ENCODE data around the gene ZNF343. TPM values are rescaled to one million over a fixed set of nuclear protein-coding genes. Genes with fewer than 3 reads are reported as not detected.
"Not testable (repeated sequence)": the region's sequence is repeated elsewhere in the genome, so short reads cannot be mapped to it uniquely, and the experiment has no call there.

ZNF343 gene
- total and polyA plus RNA-seq, 2 donors = 9.3 to 15.4 TPM

DNA sequence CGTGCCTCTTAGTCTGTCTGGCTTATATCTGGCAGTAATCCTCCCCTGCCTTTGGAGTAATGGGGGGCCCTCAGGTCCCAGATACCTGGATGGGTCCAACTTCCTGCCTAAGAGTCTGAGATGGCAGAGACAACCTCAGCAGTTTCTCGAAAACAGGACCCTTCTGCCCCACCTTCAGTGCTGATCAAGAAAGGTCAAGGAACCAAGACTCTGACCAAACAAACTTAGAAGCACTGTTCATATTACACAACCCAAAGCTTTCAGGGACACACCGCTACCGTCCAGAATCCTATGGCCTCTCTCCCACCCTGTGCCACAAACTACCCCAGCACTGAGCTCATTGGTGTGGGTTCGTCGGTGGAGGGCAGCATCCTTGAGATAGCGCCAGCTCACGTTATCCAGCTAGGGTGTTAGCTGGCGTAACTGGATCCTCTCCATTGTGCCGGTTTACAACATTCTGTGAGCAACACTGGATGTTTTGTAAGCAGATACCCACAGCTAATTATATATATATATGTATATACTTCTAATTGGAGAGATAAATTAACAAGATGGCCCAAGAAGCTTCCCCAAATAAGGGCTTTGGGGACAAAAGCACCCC is 20.1 kb upstream of the ZNF343 start:
- Histone ChIP-seq H3K4me1 (ENCODE audit: insufficient read depth) (no peaks in the 10 kb centered on the region), H3K36me3 (ENCODE audit: insufficient read depth) (no peaks in the 10 kb centered on the region), H3K27ac (ENCODE audit: low read depth) (no peak overlapping the region), H3K4me3 (ENCODE audit: low read depth, low read length) (no peak overlapping the region)
- no peak for DNase-seq (ENCODE audit: extremely low spot score)
- 60% methylated on average over 10 of the region's 10 CpGs for WGBS

DNA sequence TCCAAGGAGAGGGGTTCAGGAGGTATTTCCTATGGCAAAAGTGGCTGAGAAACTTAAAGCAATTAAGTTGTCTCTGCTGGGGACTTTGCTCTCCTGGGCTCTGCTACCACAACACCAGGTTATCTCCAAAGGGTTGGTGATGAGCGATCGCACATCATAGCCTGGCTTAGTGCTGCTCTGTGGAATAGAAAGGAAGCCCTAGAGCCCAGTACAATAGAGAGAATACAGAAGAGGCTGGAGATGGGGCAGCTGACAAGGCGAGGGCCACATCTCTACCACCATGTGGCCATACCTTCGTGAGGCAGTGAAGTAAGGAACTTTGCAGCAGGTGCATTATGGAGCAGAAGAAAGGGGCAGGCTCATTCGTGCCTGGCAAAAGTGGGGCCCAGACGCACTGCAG is 19.0 kb upstream of the ZNF343 start:
- DNase-seq (ENCODE audit: extremely low spot score) = no peak
- 86% methylated on average over 6 of the region's 6 CpGs for WGBS
- H3K4me3 ChIP-seq (ENCODE audit: low read depth, low read length) = no peak overlapping the region
- no peaks in the 10 kb centered on the region for H3K4me1 ChIP-seq (ENCODE audit: insufficient read depth)
- H3K36me3 ChIP-seq (ENCODE audit: insufficient read depth) = no peaks in the 10 kb centered on the region
- H3K27ac ChIP-seq (ENCODE audit: low read depth) = no peak overlapping the region

DNA sequence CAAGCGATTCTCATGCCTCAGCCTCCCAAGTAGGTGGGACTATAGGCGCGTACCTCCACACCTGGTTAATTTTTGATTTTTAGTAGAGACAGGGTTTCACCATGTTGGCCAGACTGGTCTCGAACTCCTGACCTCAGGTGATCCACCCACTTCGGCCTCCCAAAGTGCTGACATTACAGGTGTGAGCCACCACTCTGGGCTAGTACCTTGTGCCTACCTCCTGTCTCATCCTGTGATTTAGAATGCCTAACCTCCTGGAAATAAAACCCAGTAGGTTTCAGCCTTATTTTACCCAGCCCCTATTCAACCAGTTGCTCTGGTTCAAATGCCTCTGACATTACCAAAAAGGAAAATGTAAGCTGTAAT is 17.5 kb upstream of the ZNF343 start:
- DNase-seq (ENCODE audit: extremely low spot score); H3K36me3 ChIP-seq (ENCODE audit: insufficient read depth); H3K4me3 ChIP-seq (ENCODE audit: low read depth, low read length); H3K27ac ChIP-seq (ENCODE audit: low read depth); H3K4me1 ChIP-seq (ENCODE audit: insufficient read depth): not testable (repeated sequence)
- 95% methylated on average over 5 of the region's 5 CpGs for WGBS

DNA sequence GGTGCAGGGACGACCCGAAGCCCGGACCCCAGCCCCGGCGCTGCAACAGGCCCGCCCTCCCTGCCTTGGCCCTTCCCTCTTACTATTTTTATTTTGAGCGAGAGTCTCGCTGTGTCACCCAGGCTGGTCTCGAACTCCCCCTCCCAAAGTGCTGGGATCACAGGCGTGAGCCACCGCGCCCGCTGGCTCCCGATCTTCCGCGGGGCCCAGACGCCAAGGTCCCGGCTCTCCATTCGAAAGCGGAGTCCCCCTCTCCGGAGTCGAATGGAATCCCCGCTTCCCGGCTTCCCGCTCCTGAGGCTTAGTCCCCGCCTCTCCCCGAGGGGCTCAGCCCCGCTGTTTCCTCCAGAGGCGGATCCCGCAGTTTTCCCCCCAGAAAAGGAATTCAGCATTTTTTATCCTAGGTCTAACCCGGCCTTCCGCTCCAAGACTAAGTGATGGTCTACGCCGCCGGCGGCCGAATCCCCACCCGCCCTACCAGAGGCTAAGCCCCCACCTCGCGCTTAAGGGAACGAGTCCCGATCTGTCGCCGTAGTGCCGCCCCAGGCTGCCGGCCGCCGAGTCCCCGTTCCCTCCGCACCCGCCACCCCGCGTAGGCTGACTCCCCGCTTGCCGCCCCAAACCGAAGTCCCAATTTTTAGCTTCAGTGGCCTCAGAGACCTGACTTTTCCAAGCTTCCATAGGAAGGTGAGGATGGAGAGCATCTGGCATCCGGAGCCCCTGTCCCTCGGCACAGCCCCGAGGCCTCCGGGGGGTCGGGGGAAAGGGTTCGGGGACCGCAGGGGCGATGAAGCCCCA is 16.2 kb upstream of the ZNF343 start:
- WGBS = under 1% methylated on average over 64 of the region's 64 CpGs
- Histone ChIP-seq H3K4me3 (ENCODE audit: low read depth, low read length) (peak overlapping the region; percentile 74), H3K27ac (ENCODE audit: low read depth) (peak overlapping the region; percentile 69), H3K36me3 (ENCODE audit: insufficient read depth) (no peaks in the 10 kb centered on the region), H3K4me1 (ENCODE audit: insufficient read depth) (no peaks in the 10 kb centered on the region)
- DNase-seq (ENCODE audit: extremely low spot score) = no peak

DNA sequence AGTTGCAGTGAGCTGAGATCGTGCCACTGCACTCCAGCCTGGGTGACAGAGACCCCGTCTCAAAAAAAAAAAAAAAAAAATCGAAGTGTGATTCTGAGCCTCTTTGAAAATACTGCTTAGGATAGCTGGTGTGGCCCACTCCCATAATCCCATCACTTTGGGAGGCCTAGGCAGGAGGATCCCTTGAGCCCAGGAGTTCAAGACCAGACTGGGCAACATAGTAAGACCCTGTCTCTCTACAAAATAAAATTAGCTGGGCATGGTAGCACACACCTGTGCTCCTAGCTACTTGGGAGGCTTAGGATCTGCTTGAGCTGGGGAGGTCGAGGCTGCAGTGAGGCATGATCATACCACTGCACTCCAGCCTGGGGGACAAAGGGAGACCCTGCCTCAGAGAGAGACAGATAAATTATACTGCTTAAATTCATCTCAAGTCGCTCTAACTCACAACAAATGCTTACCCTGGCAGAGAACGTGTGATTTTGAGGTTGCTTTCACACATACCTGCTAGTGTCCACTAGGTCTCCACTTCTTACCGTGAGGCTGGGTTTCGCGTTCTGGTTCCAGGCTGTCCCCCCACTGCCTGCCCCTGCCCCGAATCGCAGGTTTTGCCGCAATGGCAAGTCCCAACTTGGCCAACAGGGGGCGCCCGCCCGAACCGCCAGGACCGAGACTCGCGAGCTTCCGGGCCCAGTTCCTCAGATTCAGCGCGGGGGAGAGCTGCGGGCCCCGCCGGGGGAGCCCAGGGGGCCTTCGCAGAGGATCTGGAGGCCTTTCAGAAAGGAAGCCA is 15.4 kb upstream of the ZNF343 start:
- Histone ChIP-seq H3K36me3 (ENCODE audit: insufficient read depth) (no peaks in the 10 kb centered on the region), H3K27ac (ENCODE audit: low read depth) (peak overlapping the region; percentile 69), H3K4me1 (ENCODE audit: insufficient read depth) (no peaks in the 10 kb centered on the region), H3K4me3 (ENCODE audit: low read depth, low read length) (peak overlapping the region; percentile 74)
- 11% methylated on average over 26 of the region's 26 CpGs for WGBS
- peak; percentile 51 for DNase-seq (ENCODE audit: extremely low spot score)

DNA sequence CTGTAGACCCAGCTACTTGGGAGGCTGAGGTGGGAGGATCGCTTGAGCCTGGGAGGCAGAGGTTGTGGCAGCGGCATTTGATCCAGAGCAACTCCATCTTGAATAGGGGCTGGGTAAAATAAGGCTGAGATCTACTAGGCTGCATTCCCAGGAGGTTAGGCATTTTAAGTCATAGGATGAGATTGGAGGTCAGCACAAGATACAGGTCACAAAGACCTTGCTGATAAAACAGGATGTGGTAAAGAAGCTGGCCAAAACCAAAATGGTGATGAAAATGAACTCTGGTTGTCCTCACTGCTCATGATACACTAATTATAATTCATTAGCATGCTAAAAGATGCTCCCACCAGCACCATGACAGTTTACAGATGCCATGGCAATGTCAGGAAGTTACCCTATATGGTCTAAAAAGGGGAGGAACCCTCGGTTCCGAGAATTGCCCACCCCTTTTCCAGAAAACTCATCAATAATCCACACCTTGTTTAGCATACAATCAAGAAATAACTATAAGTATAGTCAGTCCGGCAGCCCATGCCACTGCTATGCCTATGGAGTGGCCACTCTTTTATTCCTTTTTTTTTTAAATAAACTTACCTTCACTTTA is 14.2 kb upstream of the ZNF343 start:
- not testable (repeated sequence) for H3K4me1 ChIP-seq (ENCODE audit: insufficient read depth); H3K4me3 ChIP-seq (ENCODE audit: low read depth, low read length); DNase-seq (ENCODE audit: extremely low spot score); H3K36me3 ChIP-seq (ENCODE audit: insufficient read depth); H3K27ac ChIP-seq (ENCODE audit: low read depth)
- 90% methylated on average over 5 of the region's 5 CpGs for WGBS

DNA sequence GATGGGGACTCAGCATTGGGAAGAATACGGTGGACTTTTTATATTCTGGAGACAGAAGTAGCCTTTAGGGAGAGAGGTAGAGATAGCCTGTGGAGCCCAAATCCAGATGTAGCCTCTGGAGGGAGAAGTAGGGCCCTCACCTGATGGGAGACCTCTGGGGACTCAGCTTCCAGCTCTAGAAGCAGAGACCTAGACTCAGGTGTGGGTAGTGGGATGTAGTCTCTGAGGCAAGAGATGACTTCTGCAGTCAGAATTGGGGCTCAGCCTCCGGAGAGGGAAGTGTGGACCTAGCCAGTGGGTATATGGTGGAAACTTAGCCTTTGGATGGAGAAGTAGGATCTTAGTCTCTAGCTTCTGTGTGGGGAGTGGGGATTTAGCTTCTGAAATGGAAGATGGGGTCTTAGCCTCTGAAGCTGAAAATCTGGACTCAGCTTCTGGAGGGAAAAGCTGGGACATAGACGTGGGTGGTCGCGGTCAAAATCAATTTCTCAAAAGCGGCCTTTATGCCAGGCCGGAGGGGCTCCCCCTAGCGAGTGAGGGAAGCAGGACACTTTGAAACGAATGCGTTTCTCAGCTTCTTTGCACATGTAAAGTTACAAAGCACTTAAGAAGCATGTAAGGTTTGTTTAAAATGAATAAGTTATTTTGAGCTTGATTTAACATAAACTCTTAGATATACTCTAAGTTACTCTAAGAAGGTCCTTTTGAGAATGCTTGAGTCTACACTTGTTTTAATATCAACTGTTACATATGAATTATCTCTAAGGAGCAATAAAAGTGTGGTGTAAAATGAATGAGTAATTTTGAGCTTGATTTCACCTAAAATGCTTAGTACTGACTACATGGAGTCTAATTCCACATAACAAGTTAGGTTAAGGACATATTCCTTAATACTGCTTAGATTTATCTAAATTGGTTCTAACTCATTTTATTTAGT is 12.9 kb upstream of the ZNF343 start:
- DNase-seq (ENCODE audit: extremely low spot score) = no peak
- Histone ChIP-seq H3K4me1 (ENCODE audit: insufficient read depth) (no peaks in the 10 kb centered on the region), H3K4me3 (ENCODE audit: low read depth, low read length) (no peak overlapping the region), H3K27ac (ENCODE audit: low read depth) (no peak overlapping the region), H3K36me3 (ENCODE audit: insufficient read depth) (no peaks in the 10 kb centered on the region)
- 19% methylated on average over 10 of the region's 10 CpGs for WGBS

DNA sequence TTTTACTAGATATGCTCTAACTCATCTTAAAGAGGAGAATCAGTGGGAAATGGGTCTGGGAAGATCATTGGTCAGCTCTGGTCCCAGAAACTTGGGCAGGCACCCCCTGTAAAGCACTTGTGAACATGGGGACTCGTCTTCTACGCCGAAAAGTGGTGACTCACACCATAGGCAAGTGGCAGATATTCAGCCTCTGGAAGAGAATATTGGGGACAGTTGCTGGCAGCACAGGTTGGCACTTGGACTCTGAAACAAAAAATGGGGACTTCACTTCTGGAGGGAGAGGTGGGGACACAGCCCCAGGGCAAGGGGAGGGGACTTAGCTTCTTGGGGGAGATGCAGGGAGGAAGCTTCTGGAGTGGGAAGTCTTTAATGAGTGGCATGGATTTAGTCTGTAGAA is 11.9 kb upstream of the ZNF343 start:
- Histone ChIP-seq H3K27ac (ENCODE audit: low read depth) (no peak overlapping the region), H3K4me1 (ENCODE audit: insufficient read depth) (no peaks in the 10 kb centered on the region), H3K36me3 (ENCODE audit: insufficient read depth) (no peaks in the 10 kb centered on the region), H3K4me3 (ENCODE audit: low read depth, low read length) (no peak overlapping the region)
- 90% methylated on average over 3 of the region's 3 CpGs for WGBS
- no peak for DNase-seq (ENCODE audit: extremely low spot score)

DNA sequence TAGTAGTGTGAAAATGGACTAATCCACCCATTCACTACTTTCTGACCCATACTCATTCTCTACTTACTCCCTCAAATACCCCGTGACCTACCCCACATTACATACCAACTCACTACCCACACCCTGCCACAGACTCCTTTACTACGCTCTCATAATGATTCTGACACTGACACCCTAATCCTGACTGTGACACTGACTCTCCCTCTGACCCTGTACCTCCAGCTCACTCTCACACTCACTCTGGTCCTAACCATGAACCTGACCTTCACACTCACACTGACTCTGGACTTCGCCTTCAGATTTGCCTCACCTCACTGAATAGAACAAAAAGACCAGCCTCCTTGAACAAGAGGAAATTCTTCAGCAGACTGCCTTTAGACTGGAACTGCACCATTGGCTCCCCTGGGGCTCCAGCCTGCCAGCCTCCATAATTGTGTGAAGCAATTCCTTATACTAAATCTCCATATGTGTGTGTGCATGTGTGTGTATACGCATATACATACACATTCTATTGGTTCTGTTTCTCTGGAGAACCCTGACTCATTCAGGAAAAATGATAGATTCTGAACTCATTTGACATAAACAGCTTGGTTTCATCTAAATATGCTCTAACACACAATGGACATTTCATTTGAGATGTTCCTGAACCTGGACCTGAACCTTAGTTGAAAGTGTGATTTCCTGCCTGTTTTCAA is 10.5 kb upstream of the ZNF343 start:
- DNase-seq (ENCODE audit: extremely low spot score) = no peak
- 89% methylated on average over 4 of the region's 4 CpGs for WGBS
- no peak overlapping the region for H3K27ac ChIP-seq (ENCODE audit: low read depth)

DNA sequence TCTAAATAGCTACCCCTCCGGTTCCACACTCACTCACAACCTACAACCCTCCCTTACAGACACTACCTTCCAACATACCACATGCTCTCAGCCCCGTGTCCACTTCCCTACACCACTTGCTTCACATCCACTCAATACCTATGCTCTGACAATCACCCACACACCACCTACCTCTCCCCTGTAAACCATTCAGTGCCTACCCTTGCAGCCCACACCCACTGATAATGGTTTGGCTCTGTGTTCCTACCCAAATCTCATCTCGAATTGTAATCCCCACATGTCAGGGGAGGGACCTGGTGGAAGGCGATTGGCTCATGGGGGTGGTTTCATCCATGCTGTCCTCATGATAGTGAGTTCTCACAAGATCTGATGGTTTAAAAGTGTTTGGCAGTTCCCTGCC is 9.8 kb upstream of the ZNF343 start:
- Histone ChIP-seq H3K4me3 (ENCODE audit: low read depth, low read length) (no peak overlapping the region), H3K27ac (ENCODE audit: low read depth) (no peak overlapping the region), H3K36me3 (ENCODE audit: insufficient read depth) (no peaks in the 10 kb centered on the region), H3K4me1 (ENCODE audit: insufficient read depth) (no peaks in the 10 kb centered on the region)
- no peak for DNase-seq (ENCODE audit: extremely low spot score)
- WGBS = 72% methylated on average over 4 of the region's 4 CpGs

More for the DNA sequence above, 10.5 kb upstream of the ZNF343 start:
- no peaks in the 10 kb centered on the region for H3K4me1 ChIP-seq (ENCODE audit: insufficient read depth)
- no peak overlapping the region for H3K4me3 ChIP-seq (ENCODE audit: low read depth, low read length)
- H3K36me3 ChIP-seq (ENCODE audit: insufficient read depth) = no peaks in the 10 kb centered on the region

DNA sequence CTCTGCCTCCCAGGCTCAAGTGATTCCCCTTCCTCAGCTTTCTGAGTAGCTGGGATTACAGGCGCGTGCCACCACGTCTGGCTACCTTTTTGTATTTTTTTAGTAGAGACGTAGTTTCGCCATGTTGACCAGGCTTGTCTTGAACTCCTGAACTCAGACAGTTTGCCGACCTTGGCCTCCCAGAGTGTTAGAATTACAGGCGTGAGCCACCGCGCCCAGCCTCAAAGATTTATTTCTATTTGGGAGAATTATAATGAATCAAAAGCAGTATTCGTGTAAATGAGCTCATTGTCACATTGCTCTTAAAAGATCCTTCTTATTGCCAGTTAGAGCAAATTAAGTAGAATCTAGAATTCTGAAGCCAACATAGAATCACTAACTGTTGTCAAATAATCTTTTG is 9.4 kb upstream of the ZNF343 start:
- whole genome bisulfite sequencing = 83% methylated on average over 10 of the region's 10 CpGs
- H3K27ac ChIP-seq (ENCODE audit: low read depth) = no peak overlapping the region
- no peak for DNase-seq (ENCODE audit: extremely low spot score)
- H3K36me3 ChIP-seq (ENCODE audit: insufficient read depth) = no peaks in the 10 kb centered on the region
- no peak overlapping the region for H3K4me3 ChIP-seq (ENCODE audit: low read depth, low read length)
- no peaks in the 10 kb centered on the region for H3K4me1 ChIP-seq (ENCODE audit: insufficient read depth)

DNA sequence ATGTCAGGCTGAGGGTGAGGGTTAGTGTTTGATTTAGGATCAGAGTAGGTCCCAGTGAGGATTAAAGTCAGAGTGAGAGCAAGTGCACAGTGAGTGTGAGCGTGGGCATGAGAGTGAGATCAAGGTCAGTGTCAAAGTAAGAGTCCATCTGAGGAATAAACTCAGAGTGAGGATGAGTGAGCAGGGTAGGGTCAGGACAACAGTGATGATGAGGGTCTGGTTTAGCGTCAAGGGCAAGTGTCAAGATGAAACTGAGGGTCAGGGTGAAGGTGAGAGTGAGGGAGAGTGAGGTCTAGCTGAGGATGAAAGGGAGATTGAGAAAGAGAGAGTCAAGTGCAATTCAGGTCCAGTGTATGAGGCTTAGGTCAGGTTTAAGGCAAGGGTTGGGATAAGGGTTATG is 7.7 kb upstream of the ZNF343 start:
- 80% methylated on average over 2 of the region's 2 CpGs for WGBS
- H3K4me1 ChIP-seq (ENCODE audit: insufficient read depth) = no peaks in the 10 kb centered on the region
- H3K27ac ChIP-seq (ENCODE audit: low read depth) = no peak overlapping the region
- no peaks in the 10 kb centered on the region for H3K36me3 ChIP-seq (ENCODE audit: insufficient read depth)
- no peak overlapping the region for H3K4me3 ChIP-seq (ENCODE audit: low read depth, low read length)
- no peak for DNase-seq (ENCODE audit: extremely low spot score)

All from urinary bladder (tissue), 4 donors.